Fibroblast of skin of left biceps (primary cell): Measurements from ENCODE around the gene KLHL42.
A peak's percentile ranks its signal among the peaks of the same experiment; 100 is the strongest.
"Not testable (repeated sequence)": the region's sequence is repeated elsewhere in the genome, so short reads cannot be mapped to it uniquely, and the experiment has no call there.

Experiments
- DNase-seq, 2 experiments: peaks; one replicate each; pipeline ENCODE4 v3.0.0-alpha.2; 2013; ENCODE audit warnings: low read depth in 2 of 2

KLHL42 gene

DNA sequence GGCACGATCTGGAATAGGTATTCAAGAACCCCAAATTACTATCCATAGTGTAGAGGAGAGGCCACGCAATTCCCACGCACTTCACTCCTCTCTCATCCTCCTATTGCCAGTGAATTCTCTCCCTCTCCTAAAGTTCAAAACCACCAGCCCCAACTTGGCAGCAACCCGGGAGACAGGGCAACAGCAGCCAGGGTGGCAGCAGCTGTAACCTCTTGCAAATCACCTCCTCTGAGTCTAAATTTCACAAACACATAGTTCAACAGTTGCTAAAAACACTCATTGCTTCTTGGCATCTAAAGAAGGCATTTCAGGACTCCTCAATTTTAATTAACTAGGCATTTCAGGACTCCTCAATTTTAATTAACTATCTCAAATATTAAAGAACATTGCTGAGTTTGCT lies 37.7 kb downstream of the KLHL42 start:
- no peak for DNase-seq

DNA sequence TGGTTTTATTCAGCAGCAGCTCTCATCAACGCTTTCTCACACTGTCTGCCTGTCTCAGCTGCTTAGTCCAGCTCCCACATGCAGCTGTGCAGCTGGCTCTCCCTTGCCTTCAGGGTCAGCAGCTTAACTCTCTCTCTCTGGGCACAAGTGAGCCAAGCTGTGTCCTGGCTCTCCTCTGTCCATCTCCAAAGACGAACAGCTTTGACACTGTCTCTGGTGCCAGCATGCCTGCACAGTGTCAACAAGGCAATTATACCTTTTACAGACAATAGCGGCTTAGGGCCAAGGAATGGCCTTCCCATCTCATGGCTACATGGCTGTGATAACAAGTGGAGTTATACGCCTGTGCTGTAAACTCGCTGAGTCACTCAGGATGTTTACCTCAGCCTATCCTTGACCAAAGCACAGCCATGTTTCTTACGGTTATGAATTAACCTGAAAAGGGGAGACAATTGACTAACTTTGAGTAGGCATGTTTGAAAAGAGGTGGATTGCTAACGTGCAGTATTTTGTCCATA lies 38.4 kb downstream of the KLHL42 start:
- DNase-seq = no peak

DNA sequence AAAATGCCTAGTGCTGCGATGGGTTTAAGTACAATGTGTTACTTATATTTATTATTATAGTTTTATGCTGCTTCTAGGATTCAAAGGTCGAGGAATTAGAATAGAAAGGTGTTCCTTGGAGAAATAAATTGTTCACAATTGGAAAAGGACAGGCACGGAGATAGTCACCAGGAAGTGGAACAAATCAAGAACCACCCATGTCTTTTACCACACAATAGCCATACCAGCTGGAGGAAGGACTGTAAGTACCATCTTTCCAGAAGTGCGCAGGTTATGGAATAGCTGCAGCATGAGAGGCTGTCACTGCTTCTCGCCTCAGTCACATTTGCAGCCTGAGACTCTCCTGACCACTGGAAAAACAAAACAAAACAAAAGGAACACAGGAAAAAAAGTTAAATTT lies 40.5 kb downstream of the KLHL42 start:
- no peak for DNase-seq

DNA sequence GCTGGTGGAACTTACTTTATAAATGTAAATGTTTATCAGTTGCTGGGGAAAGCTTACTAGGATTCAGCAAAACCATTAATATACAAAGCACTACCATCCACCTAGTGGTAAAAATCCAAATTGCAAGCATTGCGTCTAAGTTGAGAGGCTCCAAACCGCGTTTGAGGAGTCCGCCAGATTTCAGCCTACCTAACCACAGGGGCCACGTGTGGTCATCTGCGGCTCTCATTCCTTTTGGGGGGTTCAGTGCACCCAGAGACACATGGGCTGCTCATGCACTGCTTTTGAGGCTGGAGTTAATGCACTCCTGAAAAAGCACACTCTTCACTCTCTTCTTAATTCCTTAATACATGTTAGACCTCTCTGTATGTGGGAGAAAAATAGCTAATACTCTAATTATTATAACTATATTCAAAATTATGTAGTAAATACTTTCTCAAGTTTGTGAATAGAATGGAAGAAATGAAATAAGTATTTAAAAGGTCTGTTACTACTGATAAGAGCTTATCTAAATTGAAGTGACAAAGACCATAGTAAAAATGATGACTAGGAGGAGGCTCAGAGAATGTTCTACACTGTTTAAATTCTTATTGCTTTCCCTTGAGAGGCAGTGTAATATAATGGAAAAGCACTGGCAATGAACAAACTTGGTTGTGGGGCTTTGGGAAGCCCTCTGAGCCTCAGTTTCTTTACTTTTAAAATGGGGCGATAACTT lies 41.4 kb downstream of the KLHL42 start:
- DNase-seq = peak in 1 of 2 experiments; percentile 36

DNA sequence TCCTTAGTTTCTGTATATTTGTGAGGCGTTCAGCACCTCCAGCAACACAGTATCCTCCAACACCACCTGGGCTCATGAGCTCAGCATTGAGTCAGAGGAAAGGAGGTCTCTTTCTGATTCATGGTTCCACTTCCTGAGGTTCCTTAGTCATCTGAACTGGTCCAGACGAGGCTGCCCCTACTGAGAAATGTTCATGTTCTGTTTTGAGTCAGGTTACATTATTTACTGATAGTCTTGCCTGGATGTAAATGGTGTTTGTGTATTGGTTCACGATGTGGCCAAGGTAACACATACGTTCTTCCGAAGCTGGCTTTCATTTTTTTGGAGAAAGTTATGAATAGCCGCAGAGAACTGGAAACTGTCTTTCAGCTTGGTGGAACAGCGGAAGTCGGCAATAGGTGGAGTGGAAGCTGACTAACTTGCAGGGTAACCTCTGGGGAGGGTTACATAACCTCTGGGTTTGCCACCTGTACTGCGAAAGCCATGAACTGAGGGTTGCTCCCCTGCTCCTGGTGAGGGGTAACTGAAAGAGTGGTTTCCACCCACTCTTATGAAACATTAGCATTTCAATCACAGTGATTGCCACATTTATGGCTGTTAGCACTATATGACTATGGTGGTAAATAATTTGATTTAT lies 42.2 kb downstream of the KLHL42 start:
- DNase-seq = no peak

DNA sequence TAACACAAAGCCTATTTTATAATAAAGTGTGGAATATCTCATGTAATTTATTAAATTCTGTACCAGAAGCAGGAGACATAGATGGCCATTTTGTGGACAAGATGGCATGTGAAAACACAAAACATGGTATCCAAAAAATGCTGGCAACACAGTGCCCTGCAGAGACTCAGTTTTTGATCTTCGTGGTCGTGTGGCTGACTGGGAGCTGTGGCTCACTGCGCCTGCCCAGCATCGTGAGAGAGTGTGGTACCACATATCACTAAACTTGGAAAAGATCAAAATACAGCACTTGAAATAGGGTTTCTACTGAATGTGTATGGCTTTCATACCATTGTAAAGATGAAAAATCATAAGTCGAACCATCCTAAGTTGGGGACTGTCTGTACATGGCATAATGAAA lies 43.0 kb downstream of the KLHL42 start:
- DNase-seq = no peak

DNA sequence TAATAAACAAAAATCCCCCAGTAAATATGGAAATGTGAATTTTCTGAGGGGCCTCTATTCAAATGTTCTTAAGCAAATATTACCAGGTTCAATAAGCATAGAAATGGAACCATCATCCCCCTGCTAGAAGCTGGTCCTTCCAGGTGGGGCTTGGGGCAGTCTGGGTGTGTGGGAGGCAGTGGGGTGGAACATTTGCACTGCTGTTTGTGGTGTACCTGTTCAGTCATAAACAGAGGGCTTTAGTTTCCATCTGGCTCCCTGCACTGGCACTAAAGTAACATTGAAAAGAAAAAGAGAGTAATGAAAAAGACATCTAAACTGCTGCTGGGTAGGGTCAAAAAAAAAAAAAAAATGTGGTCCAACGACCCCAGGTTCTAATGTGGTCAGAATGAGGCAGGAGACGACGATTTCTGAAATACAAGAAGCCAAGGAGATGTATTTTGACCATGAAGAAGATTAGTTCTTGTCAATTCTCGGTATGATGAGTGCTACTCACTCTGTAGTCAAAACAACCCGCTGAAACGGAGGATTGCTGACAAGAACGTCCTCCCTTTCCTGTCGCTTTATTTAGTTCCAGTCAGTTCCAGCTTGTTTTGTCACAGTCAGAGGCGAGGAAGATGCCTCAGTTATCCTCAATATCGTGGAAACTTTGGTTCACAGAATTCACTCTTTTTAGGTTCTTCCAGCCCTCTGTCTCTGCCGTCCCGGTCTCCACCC lies 44.3 kb downstream of the KLHL42 start:
- no peak for DNase-seq

DNA sequence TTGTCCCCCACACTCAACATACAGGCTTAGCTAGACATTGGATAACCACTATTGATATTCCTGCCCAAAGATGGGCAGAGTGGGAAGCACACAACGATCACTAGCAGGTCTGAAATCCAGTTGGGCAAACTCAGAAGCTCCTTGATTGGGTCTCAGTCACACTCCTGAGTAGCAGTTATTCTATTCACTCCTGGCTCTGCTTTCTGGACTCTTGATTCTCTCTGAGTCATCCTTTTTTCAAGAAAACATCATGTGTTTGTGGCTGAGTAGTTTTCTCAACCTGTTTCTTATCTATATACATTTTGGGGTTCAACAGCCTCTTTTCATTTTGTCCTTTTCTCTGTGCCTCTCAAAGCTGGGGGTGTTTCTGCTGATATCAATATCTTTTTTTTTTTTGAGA lies 46.0 kb downstream of the KLHL42 start:
- no peak for DNase-seq

DNA sequence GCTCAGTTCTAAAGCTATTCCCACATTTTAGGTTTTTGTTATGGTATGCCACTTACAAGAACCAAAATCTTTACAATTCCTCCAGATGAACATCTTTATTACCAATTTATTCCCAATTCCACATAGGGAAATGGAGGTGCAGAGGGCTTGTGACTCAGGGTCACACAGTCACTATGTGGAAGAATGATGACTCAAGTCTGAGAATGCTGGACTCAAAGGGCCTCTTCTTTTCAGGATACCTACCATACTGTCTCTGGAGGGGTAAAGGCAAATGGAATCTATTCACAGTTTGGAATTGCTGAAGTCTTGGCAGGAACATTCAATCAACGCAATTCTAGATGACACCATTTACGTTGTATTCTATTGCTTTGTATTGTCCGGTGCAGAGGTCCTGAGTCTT lies 48.2 kb downstream of the KLHL42 start:
- DNase-seq = no peak

DNA sequence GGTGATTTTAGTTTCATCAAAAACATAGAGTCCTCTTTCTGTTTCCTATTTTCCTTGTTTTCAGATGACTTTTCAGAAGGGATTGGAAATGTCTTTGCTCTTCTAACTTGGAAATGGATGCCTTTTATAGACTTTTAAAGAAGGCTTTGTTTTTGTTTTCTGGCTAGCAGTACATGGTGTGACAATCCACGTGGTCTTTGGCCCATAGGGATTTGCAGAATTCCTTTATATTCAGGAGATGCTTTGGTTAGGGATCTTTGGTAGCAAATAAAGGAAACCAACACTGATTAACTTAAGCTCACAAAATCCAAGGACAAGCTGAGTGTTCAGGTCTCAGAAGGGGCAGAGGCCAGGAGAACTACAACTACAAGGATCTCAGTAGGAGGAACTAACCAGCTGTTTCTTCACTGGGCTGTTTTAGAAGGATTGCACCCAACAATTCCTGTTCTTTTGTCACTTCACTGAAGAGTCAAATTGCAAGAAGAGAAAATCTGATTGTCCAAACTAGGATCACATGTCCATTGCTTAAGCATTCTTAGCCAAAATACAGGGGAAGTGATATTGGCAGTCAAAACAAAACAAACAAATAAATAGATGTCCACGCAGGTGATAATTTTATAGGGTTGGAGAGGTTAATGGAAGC lies 58.6 kb downstream of the KLHL42 start:
- DNase-seq = no peak

DNA sequence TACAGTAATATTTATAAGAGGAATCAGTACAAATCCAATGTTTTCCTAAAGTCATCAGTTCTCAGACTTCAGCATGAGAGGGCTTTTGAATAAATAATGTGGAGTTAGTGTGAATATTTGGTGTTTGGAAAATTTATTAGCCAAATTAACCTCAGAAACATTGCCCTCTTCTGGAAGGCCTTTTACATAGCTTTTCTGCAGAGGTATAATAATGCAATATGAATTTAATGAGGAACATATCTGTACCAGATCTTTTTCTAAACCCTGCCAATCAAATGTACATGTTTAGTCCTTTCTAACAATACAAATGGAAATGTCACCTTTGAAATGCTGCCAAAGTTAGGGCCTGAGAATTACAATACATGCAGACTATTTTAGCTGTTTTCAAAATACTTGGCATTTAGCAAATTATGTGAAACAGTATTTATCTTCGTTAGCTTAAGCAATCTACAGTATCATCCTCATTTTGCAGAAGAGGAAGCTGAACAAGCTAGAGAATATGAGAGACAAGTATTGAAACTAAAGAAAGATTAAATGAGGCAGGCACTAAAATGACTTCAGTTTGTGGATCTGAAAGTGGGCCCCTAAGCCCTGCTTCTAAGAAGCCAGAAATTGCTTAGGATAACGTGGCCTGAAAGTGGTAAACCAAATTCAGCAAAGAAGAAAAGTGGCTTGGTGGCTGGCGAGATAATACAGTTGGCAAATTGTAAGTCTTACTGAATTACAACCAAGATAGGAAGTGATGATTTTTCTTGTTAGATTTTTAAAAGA lies 60.4 kb downstream of the KLHL42 start:
- DNase-seq = no peak

DNA sequence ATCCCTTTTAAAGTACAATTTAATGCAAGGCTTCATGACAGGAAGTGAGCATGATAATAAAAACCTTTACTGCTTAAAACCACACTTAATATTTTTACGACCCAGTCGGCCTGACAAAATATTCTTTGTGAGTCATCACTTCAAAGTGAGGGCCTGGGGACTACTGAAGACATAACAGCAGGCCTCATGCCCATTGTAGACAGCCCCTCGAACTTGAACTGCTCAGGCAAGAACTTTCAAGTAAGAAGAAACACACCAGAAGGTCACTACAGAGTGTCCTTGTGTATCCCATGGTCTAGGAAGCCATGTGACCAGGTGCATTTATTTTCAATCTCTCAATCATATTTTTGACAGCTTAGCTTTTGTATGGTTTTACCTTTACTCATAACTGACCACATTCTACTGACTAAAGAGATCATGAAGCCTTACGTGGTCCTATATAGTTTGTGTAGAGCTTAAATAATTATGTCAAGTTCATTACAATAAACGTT lies 61.4 kb downstream of the KLHL42 start:
- DNase-seq = no peak

DNA sequence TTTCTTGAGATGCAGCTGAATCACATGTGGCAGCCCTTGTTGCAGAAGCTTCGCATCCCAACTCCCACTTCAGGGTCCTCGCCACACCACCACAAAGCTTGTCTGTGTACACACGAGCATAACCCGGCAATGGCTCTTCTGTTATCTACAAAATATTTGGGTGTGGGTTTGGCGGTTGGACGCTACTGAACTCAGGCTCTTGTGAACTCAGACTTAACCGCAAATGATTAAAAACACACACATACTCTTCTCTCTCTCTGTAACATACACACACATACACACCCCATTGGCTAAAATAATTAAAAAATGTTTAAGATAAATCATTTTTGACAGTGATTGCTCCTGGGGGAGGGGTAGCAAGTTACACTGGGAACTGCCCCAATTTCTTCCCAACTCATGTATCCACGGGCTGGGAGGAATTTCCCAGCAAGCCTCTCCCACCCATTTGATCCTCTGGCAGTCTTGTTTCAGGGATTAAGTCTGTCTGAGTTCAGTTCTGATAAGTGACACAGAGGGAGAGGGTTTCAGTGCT lies 63.7 kb downstream of the KLHL42 start:
- DNase-seq = peak; percentile 97 to 98

DNA sequence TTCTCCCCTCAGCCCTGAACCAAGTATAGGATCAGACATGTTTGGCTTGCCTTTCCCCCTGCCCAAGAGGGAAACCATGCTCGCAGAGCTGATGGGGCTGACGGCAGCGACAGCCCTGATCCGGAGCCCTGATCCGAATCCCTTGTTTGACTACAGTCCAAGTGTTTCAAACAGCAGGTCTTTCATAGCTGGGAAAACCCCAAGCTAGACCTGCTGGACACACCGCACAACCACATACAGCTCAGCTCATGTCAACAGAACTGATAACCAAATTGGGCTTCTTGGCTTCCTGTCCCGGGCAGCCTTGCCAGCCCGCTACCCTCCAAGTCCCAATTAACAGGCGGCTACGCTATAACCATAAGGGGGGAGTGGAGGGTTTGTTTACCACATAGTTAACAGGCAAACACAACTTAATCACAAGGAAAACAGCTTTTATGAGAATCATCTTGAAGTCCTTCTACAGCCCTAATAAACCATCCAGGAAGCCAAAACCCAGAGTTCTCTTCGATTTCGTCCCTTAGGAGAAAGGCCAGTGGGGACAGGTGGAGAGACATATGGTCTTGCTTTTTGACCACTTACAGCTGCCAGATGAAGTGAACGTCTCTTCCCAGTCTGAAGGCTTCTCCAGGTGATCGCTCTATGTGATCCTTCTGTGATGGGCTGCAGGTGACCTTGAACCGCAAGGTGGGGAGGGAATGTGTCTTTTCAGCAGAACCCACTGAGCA lies 64.5 kb downstream of the KLHL42 start:
- DNase-seq = no peak

DNA sequence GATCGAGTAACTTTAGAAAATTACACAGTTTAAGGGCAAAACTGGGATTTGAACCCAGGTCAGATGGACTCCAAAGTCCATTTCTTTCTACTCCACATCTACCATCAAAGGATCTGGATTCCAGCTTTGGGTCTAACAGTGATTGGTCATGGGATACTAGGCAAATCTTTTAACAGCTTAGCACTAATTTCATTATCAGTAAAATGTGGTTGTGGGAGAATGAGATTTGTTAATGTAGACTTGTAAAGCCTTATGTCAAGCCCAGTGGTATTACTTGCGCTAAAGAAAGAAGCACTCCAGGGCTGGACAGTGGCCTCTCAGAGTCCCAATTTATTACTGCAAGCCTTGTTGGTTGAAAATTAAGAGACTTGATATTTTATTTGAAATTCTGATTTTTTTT lies 65.2 kb downstream of the KLHL42 start:
- DNase-seq = no peak

DNA sequence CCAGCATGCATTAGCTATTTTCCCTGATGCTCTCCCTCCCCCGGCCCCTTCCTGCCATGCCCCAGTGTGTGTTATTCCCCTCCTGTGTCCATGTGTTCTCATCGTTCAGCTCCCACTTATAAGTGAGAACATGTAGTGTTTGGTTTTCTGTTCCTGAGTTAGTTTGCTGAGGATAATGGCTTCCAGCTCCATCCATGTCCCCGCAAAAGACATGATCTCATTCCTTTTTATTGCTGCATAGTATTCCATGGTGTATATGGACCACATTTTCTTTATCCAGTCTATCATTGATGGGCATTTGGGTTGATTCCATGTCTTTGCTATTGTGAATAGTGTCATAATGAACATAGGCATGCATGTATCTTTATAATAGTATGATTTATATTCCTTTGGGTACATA lies 65.7 kb downstream of the KLHL42 start:
- DNase-seq = not testable (repeated sequence)

DNA sequence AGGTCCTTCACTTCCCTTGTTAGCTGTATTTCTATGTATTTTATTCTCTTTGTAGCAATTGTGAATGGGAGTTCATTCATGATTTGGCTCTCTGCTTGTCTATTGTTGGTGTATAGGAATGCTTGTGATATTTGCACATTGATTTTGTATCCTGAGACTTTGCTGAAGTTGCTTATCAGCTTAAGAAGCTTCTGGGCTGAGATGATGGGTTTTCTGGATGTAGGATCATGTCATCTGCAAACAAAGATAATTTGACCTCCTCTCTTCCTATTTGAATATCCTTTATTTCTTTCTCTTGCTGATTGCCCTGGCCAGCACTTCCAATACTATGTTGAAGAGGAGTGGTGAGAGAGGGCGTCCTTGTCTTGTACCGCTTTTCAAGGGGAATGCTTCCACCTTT lies 67.3 kb downstream of the KLHL42 start:
- not testable (repeated sequence) for DNase-seq

DNA sequence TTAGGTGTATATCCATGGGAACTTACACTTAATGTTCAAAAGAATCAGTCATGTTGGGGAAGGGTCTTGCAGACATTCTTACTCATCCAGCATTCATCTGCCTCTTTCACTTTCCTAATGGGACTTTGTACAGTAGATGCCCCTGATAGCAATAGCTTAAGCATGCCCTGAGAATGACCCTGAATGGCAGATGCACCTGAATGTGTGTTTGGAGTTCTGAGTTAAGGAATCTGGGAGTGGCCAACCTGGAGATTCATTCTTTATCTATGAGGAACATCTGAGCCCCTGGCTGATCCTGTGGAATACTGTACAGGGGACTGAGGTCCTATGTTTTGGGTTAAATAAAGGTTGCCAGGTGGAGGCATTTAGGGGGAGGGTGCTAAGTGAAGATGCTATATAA lies 71.3 kb downstream of the KLHL42 start:
- no peak for DNase-seq

DNA sequence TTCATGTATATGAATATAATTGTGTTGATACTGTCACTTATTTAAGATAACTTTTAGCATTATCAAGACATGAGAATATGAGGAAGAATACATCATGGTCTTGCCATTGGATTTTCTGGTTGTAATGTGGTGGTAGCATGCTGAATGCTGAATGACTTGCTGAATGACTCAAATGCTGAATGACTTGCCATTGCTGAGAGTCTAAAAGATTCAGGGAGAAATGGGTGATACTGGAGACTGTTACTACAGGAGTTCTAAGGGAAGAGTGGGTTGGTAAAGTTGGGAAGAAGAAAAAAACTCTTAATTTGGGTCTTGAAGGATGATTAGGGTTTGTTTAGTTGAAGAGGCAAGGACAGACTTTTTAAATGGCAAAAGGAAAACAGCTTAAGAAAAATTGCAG lies 72.1 kb downstream of the KLHL42 start:
- DNase-seq = no peak
